GM12878 (cell line): Measurements from ENCODE around the gene ATF2.

Experiments used
- CTCF ChIP-seq, 3 experiments: IDR thresholded peaks in 2 of 3; conservative IDR thresholded peaks in 1 of 3; 2 replicates each; pipeline ENCODE4 v1.5.1; 2011; ENCODE audit warnings: low read depth in 3 of 3, low read length in 3 of 3, mild to moderate bottlenecking in 3 of 3, control low read depth in 2 of 3, moderate library complexity in 2 of 3, inconsistent platforms in 1 of 3, mixed read lengths in 1 of 3; ENCODE audit not compliant: control insufficient read depth in 2 of 3, insufficient read depth in 1 of 3; ENCODE audit errors: extremely low read depth in 1 of 3
- FOXM1 ChIP-seq: IDR thresholded peaks from 2 replicates; pipeline ENCODE4 v1.6.1; 2012; ENCODE audit warnings: low read depth, mild to moderate bottlenecking, inconsistent platforms, low read length, moderate library complexity
- POLR2A ChIP-seq: IDR thresholded peaks from 2 replicates; pipeline ENCODE4 v1.6.1; 2011; ENCODE audit warnings: low read depth, mild to moderate bottlenecking, low read length

- TF ChIP-seq CTCF (IDR thresholded peaks at IDR 0.05 in 2 of 3, conservative IDR thresholded peaks at IDR 0.05 in 1 of 3; ENCODE audit: control insufficient read depth in 2 of 3, extremely low read depth in 1 of 3, insufficient read depth in 1 of 3, low read depth in 3 of 3, low read length in 3 of 3) (no peak), POLR2A (no peak), FOXM1 (no peak)
These were observed 142.8 kb downstream of the ATF2 start for GRCh38 chr2:175025233-175025632.
